HCT116 (cell line): Measurements from ENCODE around the gene TMEM82.

Experiments used
- CBX3 ChIP-seq: IDR thresholded peaks from 2 replicates; pipeline ENCODE4 v1.6.1; 2012; ENCODE audit warnings: low read depth
- CTCF ChIP-seq, 3 experiments: fragments of 200-600 bp in 1 of 3; sonication (generic) in 1 of 3; IDR thresholded peaks in 2 of 3; conservative IDR thresholded peaks in 1 of 3; 2 replicates each; pipeline ENCODE4 v1.5.1; 2012 to 2017; ENCODE audit warnings: low read depth in 2 of 3, low read length in 2 of 3, antibody characterized with exemption in 1 of 3, borderline replicate concordance in 1 of 3, control low read depth in 1 of 3, mild to moderate bottlenecking in 1 of 3, mixed read lengths in 1 of 3, mixed run types in 1 of 3, moderate library complexity in 1 of 3; ENCODE audit not compliant: insufficient read depth in 1 of 3
- EZH2 ChIP-seq: fragments of 200-600 bp; sonication (generic); IDR thresholded peaks from 2 replicates; pipeline ENCODE4 v1.6.1; 2017; ENCODE audit warnings: antibody characterized with exemption, mixed run types
- POLR2A ChIP-seq: IDR thresholded peaks from 2 replicates; pipeline ENCODE4 v1.7.0; 2011; ENCODE audit warnings: borderline replicate concordance; ENCODE audit not compliant: insufficient read depth, insufficient read length; ENCODE audit errors: extremely low read depth
- POLR2AphosphoS5 ChIP-seq: IDR thresholded peaks from 2 replicates; pipeline ENCODE4 v1.6.1; 2011; ENCODE audit warnings: mild to moderate bottlenecking, low read depth, low read length, moderate library complexity
- ZNF274 ChIP-seq: fragments of 200-500 bp; sonication (Bioruptor generic); IDR thresholded peaks from 2 replicates; pipeline ENCODE4 v1.6.1; 2014; ENCODE audit warnings: mild to moderate bottlenecking, low read depth, low read length, inconsistent platforms

- no peak for TF ChIP-seq EZH2
- TF ChIP-seq CTCF (IDR thresholded peaks at IDR 0.05 in 2 of 3, conservative IDR thresholded peaks at IDR 0.05 in 1 of 3; ENCODE audit: borderline replicate concordance in 1 of 3, insufficient read depth in 1 of 3, low read depth in 2 of 3, low read length in 2 of 3) = no peak
- TF ChIP-seq POLR2A = no peak
- TF ChIP-seq ZNF274 = no peak
- no peak for TF ChIP-seq POLR2AphosphoS5
- no peak for TF ChIP-seq CBX3
Measured at GRCh38 chr1:15768388-15768787, 26.1 kb downstream of the TMEM82 start.
